NCI-H146 (cell line): ENCODE results near the gene BLOC1S1.

Experiments
- DNase-seq: peaks from one replicate; lab custom pipeline; 2025; lab: John Stamatoyannopoulos, UW

BLOC1S1 gene

GRCh38 chr12:55694651-55695050 is 21.2 kb upstream of the BLOC1S1 start:
- no peak for DNase-seq

- DNase-seq = no peak
Measured at GRCh38 chr12:55695349-55695748, 20.5 kb upstream of the BLOC1S1 start.

- DNase-seq = no peak
Measured at GRCh38 chr12:55696141-55696540, 19.7 kb upstream of the BLOC1S1 start.

GRCh38 chr12:55696796-55697462 is 18.9 kb upstream of the BLOC1S1 start:
- no peak for DNase-seq

GRCh38 chr12:55697686-55698085 is 18.2 kb upstream of the BLOC1S1 start:
- DNase-seq = no peak

GRCh38 chr12:55698241-55698955 is 17.4 kb upstream of the BLOC1S1 start:
- no peak for DNase-seq

GRCh38 chr12:55698965-55699364 is 16.9 kb upstream of the BLOC1S1 start:
- no peak for DNase-seq

GRCh38 chr12:55699471-55700055 is 16.3 kb upstream of the BLOC1S1 start:
- DNase-seq = no peak

- no peak for DNase-seq
Measured at GRCh38 chr12:55700255-55701018, 15.4 kb upstream of the BLOC1S1 start.

- no peak for DNase-seq
Measured at GRCh38 chr12:55702861-55703260, 13.0 kb upstream of the BLOC1S1 start.

- DNase-seq = no peak
Measured at GRCh38 chr12:55703288-55703687, 12.6 kb upstream of the BLOC1S1 start.

- no peak for DNase-seq
Measured at GRCh38 chr12:55703901-55704761, 11.7 kb upstream of the BLOC1S1 start.

GRCh38 chr12:55704824-55705718 is 10.8 kb upstream of the BLOC1S1 start:
- DNase-seq = no peak

GRCh38 chr12:55705782-55706402 is 10.0 kb upstream of the BLOC1S1 start:
- no peak for DNase-seq

GRCh38 chr12:55706568-55707218 is 9.2 kb upstream of the BLOC1S1 start:
- DNase-seq = no peak

- no peak for DNase-seq
Measured at GRCh38 chr12:55707219-55707671, 8.6 kb upstream of the BLOC1S1 start.

- peak; percentile 84 for DNase-seq
Measured at GRCh38 chr12:55707841-55708694, 7.8 kb upstream of the BLOC1S1 start, which contains the start of gene ITGA7. TSS of gene ITGA7 (minus strand) at chr12:55707904. CDS start at chr12:55707682, 222 bp downstream.

- DNase-seq = no peak
Measured at GRCh38 chr12:55708695-55709233, 7.1 kb upstream of the BLOC1S1 start.
